SK-N-SH treated with all-trans-retinoic acid at 6 μM for 48 hours (cell line): ENCODE measurements around the gene PRF1.

ENCODE experiments used
- CREB5 ChIP-seq: fragments of 250-450 bp; sonication (Bioruptor Pico); IDR thresholded peaks from 2 replicates; pipeline ENCODE4 v1.5.1; 2020; ENCODE audit warnings: low read depth, mild to moderate bottlenecking, moderate library complexity
- GLIS3 ChIP-seq: fragments of 250-450 bp; sonication (Bioruptor Pico); IDR thresholded peaks from 2 replicates; pipeline ENCODE4 v1.5.0; 2020; ENCODE audit warnings: mild to moderate bottlenecking, moderate library complexity
- ISL1 ChIP-seq: fragments of 250-450 bp; sonication (Bioruptor Pico); IDR thresholded peaks from 2 replicates; pipeline ENCODE4 v2.1.2; 2022; ENCODE audit warnings: mild to moderate bottlenecking, moderate library complexity
- PATZ1 ChIP-seq: fragments of 250-450 bp; sonication (Bioruptor Pico); IDR thresholded peaks from 2 replicates; pipeline ENCODE4 v1.8.0; 2020; ENCODE audit warnings: mild to moderate bottlenecking, moderate library complexity, borderline replicate concordance
- RARB ChIP-seq: fragments of 250-450 bp; sonication (Bioruptor Pico); IDR thresholded peaks from 2 replicates; pipeline ENCODE4 v1.8.0; 2021; ENCODE audit warnings: mild to moderate bottlenecking, moderate library complexity
- ZFP3 ChIP-seq: fragments of 250-450 bp; sonication (Bioruptor Pico); IDR thresholded peaks from 2 replicates; pipeline ENCODE4 v1.5.0; 2020; ENCODE audit warnings: mild to moderate bottlenecking, moderate library complexity
- ZFP30 ChIP-seq: fragments of 450-650 bp; formaldehyde crosslinking; IDR thresholded peaks from 2 replicates; pipeline ENCODE4 v1.5.0; 2022; ENCODE audit warnings: mild to moderate bottlenecking, moderate library complexity
- ZNF70 ChIP-seq: fragments of 450-650 bp; formaldehyde crosslinking; IDR thresholded peaks from 2 replicates; pipeline ENCODE4 v1.5.0; 2020; ENCODE audit warnings: mild to moderate bottlenecking, moderate library complexity

GRCh38 chr10:70590655-70591416 is 11.7 kb downstream of the PRF1 start:
- TF ChIP-seq ZFP3 (CRISPR knock-in tag): no peak
- TF ChIP-seq CREB5 (CRISPR knock-in tag): no peak
- TF ChIP-seq RARB (CRISPR knock-in tag): no peak
- no peak for TF ChIP-seq ISL1 (CRISPR knock-in tag)
- TF ChIP-seq ZFP30: no peak
- no peak for TF ChIP-seq PATZ1
- no peak for TF ChIP-seq GLIS3 (CRISPR knock-in tag)
- TF ChIP-seq ZNF70: no peak
